Neural cell (in vitro differentiated cells): Measurements from ENCODE around the gene CD2AP. TPM values are rescaled to one million over a fixed set of nuclear protein-coding genes. Genes with fewer than 3 reads are reported as not detected.

Experiments
- H2AFZ ChIP-seq: fragments of 200-600, 300-800 bp; sonication (generic), shearing (Covaris generic); 2 replicates; pipeline ENCODE4 v1.6.0; 2014; ENCODE audit warnings: low read depth, mild to moderate bottlenecking, antibody characterized with exemption, low read length, moderate library complexity
- H3F3A ChIP-seq: fragments of 200-600 bp; shearing (Covaris generic); 2 replicates; pipeline ENCODE4 v1.6.1; 2016; ENCODE audit warnings: mild to moderate bottlenecking, moderate library complexity, mixed read lengths, antibody characterized with exemption, low read length; ENCODE audit not compliant: insufficient read depth, poor library complexity, severe bottlenecking
- H3K27ac ChIP-seq: fragments of 200-600, 300-800 bp; sonication (generic), shearing (Covaris generic); 2 replicates; pipeline ENCODE4 v1.5.1; 2014; ENCODE audit warnings: mild to moderate bottlenecking, low read length, moderate library complexity
- H3K27me3 ChIP-seq: fragments of 300-800, 200-600 bp; sonication (generic), shearing (Covaris generic); 2 replicates; pipeline ENCODE4 v1.6.0; 2014; ENCODE audit warnings: mild to moderate bottlenecking, low read depth, low read length, moderate library complexity; ENCODE audit not compliant: insufficient read depth
- H3K36me3 ChIP-seq: fragments of 300-800, 200-600 bp; sonication (generic), shearing (Covaris generic); 2 replicates; pipeline ENCODE4 v1.5.1; 2014; ENCODE audit warnings: mild to moderate bottlenecking, antibody characterized with exemption, low read length, moderate library complexity; ENCODE audit not compliant: insufficient read depth
- H3K4me2 ChIP-seq: fragments of 300-800, 200-600 bp; sonication (generic), shearing (Covaris generic); 2 replicates; pipeline ENCODE4 v1.6.0; 2014; ENCODE audit warnings: mild to moderate bottlenecking, low read length
- H3K4me3 ChIP-seq: fragments of 300-800, 200-600 bp; sonication (generic), shearing (Covaris generic); 2 replicates; pipeline ENCODE4 v1.5.1; 2014; ENCODE audit warnings: mild to moderate bottlenecking, low read length, moderate library complexity
- H3K79me2 ChIP-seq: fragments of 200-600 bp; shearing (Covaris generic); replicated peaks from 2 replicates; pipeline ENCODE4 v1.6.0; 2014; ENCODE audit warnings: mild to moderate bottlenecking, low read length, moderate library complexity; ENCODE audit not compliant: insufficient read depth
- H3K9ac ChIP-seq: fragments of 300-800, 200-600 bp; sonication (generic), shearing (Covaris generic); 2 replicates; pipeline ENCODE4 v1.6.1; 2016; ENCODE audit warnings: mild to moderate bottlenecking, low read length, mixed read lengths
- H3K9me2 ChIP-seq: fragments of 200-600 bp; shearing (Covaris generic); 2 replicates; pipeline ENCODE4 v1.6.1; 2016; ENCODE audit warnings: mild to moderate bottlenecking, low read length, mixed read lengths; ENCODE audit not compliant: insufficient read depth
- H3K9me3 ChIP-seq: fragments of 200-600, 300-800 bp; sonication (generic), shearing (Covaris generic); 2 replicates; pipeline ENCODE4 v1.6.1; 2016; ENCODE audit warnings: mild to moderate bottlenecking, mixed run types, low read length, moderate library complexity, mixed read lengths
- H4K20me1 ChIP-seq: fragments of 200-600 bp; shearing (Covaris generic); 2 replicates; pipeline ENCODE4 v1.6.1; 2016; ENCODE audit warnings: mild to moderate bottlenecking, mixed run types; ENCODE audit not compliant: insufficient read depth
- CTCF ChIP-seq: fragments of 450-650 bp; IDR thresholded peaks from 2 replicates; pipeline ENCODE4 v1.5.1; 2014; ENCODE audit warnings: antibody characterized with exemption, mild to moderate bottlenecking, moderate library complexity; ENCODE audit not compliant: poor library complexity, severe bottlenecking
- EP300 ChIP-seq: fragments of 450-650 bp; conservative IDR thresholded peaks from 2 replicates; pipeline ENCODE4 v1.6.1; 2014; ENCODE audit warnings: antibody characterized with exemption, mild to moderate bottlenecking, moderate library complexity; ENCODE audit not compliant: poor library complexity, severe bottlenecking
- EZH2 ChIP-seq: fragments of 200-600, 300-800 bp; shearing (Covaris generic), sonication (generic); IDR thresholded peaks from 2 replicates; pipeline ENCODE4 v1.6.1; 2014; ENCODE audit warnings: antibody characterized with exemption, low read length, borderline replicate concordance, mild to moderate bottlenecking; ENCODE audit not compliant: insufficient read depth, poor library complexity, severe bottlenecking
- MXI1 ChIP-seq: fragments of 450-650 bp; conservative IDR thresholded peaks from 2 replicates; pipeline ENCODE4 v1.6.1; 2014; ENCODE audit warnings: antibody characterized with exemption, mild to moderate bottlenecking; ENCODE audit not compliant: poor library complexity, severe bottlenecking
- POLR2AphosphoS5 ChIP-seq: IDR thresholded peaks from 2 replicates; pipeline ENCODE4 v1.6.1; 2012
- RAD21 ChIP-seq: fragments of 450-650 bp; conservative IDR thresholded peaks from 2 replicates; pipeline ENCODE4 v1.6.1; 2014; ENCODE audit warnings: antibody characterized with exemption, mild to moderate bottlenecking, moderate library complexity
- SMC3 ChIP-seq: fragments of 450-650 bp; conservative IDR thresholded peaks from 2 replicates; pipeline ENCODE4 v1.6.1; 2014; ENCODE audit warnings: antibody characterized with exemption, mild to moderate bottlenecking, moderate library complexity; ENCODE audit not compliant: poor library complexity
- TAF1 ChIP-seq: IDR thresholded peaks from 2 replicates; pipeline ENCODE4 v1.6.1; 2012; ENCODE audit warnings: low read depth
- polyA plus RNA-seq: library from polyadenylated mRNA; depleted of rRNA; stranded (reverse); fragments of >200 nt; gene quantifications from 2 replicates; pipeline ENCODE4 v1.2.3, GENCODE V29; 2014
- TF ChIP-seq, protein P1 (sequence below): IDR thresholded peaks from 2 replicates; pipeline ENCODE4 v1.6.1; 2012; ENCODE audit warnings: borderline replicate concordance

Gene CD2AP
- polyA plus RNA-seq, 1 donor from 2014 or later, result 16.8 TPM

- H3K9me2 ChIP-seq, result no peaks in the 10 kb centered on the region
- no peak overlapping the region for H3K9ac ChIP-seq
- H3K79me2 ChIP-seq, result peaks cover 71% of the 10 kb centered on the region
- H3K36me3 ChIP-seq, result no peaks in the 10 kb centered on the region
- H2AFZ ChIP-seq, result no peak overlapping the region
- no peak overlapping the region for H3K4me3 ChIP-seq
- H3K27me3 ChIP-seq, result no peaks in the 10 kb centered on the region
- no peak for TF ChIP-seq EP300
- no peak for TF ChIP-seq EZH2
- TF ChIP-seq TAF1, result no peak
- TF ChIP-seq MXI1, result no peak
- TF ChIP-seq RAD21, result no peak
- TF ChIP-seq CTCF, result no peak
- TF ChIP-seq, protein P1, sequence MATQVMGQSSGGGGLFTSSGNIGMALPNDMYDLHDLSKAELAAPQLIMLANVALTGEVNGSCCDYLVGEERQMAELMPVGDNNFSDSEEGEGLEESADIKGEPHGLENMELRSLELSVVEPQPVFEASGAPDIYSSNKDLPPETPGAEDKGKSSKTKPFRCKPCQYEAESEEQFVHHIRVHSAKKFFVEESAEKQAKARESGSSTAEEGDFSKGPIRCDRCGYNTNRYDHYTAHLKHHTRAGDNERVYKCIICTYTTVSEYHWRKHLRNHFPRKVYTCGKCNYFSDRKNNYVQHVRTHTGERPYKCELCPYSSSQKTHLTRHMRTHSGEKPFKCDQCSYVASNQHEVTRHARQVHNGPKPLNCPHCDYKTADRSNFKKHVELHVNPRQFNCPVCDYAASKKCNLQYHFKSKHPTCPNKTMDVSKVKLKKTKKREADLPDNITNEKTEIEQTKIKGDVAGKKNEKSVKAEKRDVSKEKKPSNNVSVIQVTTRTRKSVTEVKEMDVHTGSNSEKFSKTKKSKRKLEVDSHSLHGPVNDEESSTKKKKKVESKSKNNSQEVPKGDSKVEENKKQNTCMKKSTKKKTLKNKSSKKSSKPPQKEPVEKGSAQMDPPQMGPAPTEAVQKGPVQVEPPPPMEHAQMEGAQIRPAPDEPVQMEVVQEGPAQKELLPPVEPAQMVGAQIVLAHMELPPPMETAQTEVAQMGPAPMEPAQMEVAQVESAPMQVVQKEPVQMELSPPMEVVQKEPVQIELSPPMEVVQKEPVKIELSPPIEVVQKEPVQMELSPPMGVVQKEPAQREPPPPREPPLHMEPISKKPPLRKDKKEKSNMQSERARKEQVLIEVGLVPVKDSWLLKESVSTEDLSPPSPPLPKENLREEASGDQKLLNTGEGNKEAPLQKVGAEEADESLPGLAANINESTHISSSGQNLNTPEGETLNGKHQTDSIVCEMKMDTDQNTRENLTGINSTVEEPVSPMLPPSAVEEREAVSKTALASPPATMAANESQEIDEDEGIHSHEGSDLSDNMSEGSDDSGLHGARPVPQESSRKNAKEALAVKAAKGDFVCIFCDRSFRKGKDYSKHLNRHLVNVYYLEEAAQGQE, result no peak
- TF ChIP-seq POLR2AphosphoS5, result no peak
- no peak for TF ChIP-seq SMC3
- no peaks in the 10 kb centered on the region for H3K9me3 ChIP-seq
- no peaks in the 10 kb centered on the region for H4K20me1 ChIP-seq
- H3K27ac ChIP-seq, result no peak overlapping the region
- no peak overlapping the region for H3K4me2 ChIP-seq
- no peaks in the 10 kb centered on the region for H3F3A ChIP-seq
These were observed 13.1 kb downstream of the CD2AP start for GRCh38 chr6:47490676-47491075.

- Histone ChIP-seq H3K9ac (no peak overlapping the region), H3K9me2 (no peaks in the 10 kb centered on the region), H3K4me2 (no peak overlapping the region), H3K9me3 (no peaks in the 10 kb centered on the region), H2AFZ (no peak overlapping the region), H3K27ac (no peak overlapping the region), H4K20me1 (no peaks in the 10 kb centered on the region), H3K79me2 (peaks cover 70% of the 10 kb centered on the region), H3K36me3 (no peaks in the 10 kb centered on the region), H3F3A (no peaks in the 10 kb centered on the region), H3K4me3 (no peak overlapping the region), H3K27me3 (no peaks in the 10 kb centered on the region)
- no peak for TF ChIP-seq SMC3
- no peak for TF ChIP-seq EZH2
- TF ChIP-seq, protein P1, result no peak
- no peak for TF ChIP-seq POLR2AphosphoS5
- TF ChIP-seq RAD21, result no peak
- no peak for TF ChIP-seq MXI1
- TF ChIP-seq CTCF, result no peak
- TF ChIP-seq TAF1, result no peak
- TF ChIP-seq EP300, result no peak
These were observed 14.8 kb downstream of the CD2AP start for GRCh38 chr6:47492355-47492754.
